ENCODE data around the gene KRT34. TPM values are rescaled to one million over a fixed set of nuclear protein-coding genes. Genes with fewer than 3 reads are reported as not detected.
A peak's percentile ranks its signal among the peaks of the same experiment; 100 is the strongest.

The KRT34 gene
- polyA plus RNA-seq, 4 donors = not detected

GRCh38 chr17:41338961-41339485 is 43.1 kb downstream of the KRT34 start:
- WGBS, 3 donors = 45 to 57% (median 45%) methylated on average over 5 of the region's 5 CpGs
- no peaks in the 10 kb centered on the region for H3K4me1 ChIP-seq (ENCODE audit: control insufficient read depth in 3 of 3, insufficient read depth in 2 of 3, low read depth in 1 of 3, low read length in 2 of 3)
- H3K27ac ChIP-seq (ENCODE audit: low read depth in 1 of 3, low read length in 2 of 3) = no peak overlapping the region
- peaks cover 0 to 2% (median 0%) of the 10 kb centered on the region in 3 donors for H3K27me3 ChIP-seq (ENCODE audit: control insufficient read depth in 3 of 3, insufficient read depth in 3 of 3, low read length in 3 of 3)
- FAIRE-seq (no peak), DNase-seq (no peak)
- H3K9me3 ChIP-seq (ENCODE audit: control insufficient read depth in 2 of 2, insufficient read depth in 1 of 2, low read depth in 1 of 2, low read length in 1 of 2) = peaks cover 0 to 7% of the 10 kb centered on the region in 2 donors
- H3K36me3 ChIP-seq (ENCODE audit: control insufficient read depth in 3 of 3, insufficient read depth in 2 of 3, low read depth in 1 of 3, low read length in 3 of 3) = no peaks in the 10 kb centered on the region
- H3K4me3 ChIP-seq (ENCODE audit: low read depth in 1 of 3, low read length in 3 of 3) = no peak overlapping the region

- Histone ChIP-seq H3K27me3 (ENCODE audit: control insufficient read depth in 3 of 3, insufficient read depth in 3 of 3, low read length in 3 of 3) (peaks cover 0 to 2% (median 0%) of the 10 kb centered on the region in 3 donors), H3K9me3 (ENCODE audit: control insufficient read depth in 2 of 2, insufficient read depth in 1 of 2, low read depth in 1 of 2, low read length in 1 of 2) (no peaks in the 10 kb centered on the region), H3K36me3 (ENCODE audit: control insufficient read depth in 3 of 3, insufficient read depth in 2 of 3, low read depth in 1 of 3, low read length in 3 of 3) (no peaks in the 10 kb centered on the region), H3K4me1 (ENCODE audit: control insufficient read depth in 3 of 3, insufficient read depth in 2 of 3, low read depth in 1 of 3, low read length in 2 of 3) (no peaks in the 10 kb centered on the region), H3K27ac (ENCODE audit: low read depth in 1 of 3, low read length in 2 of 3) (no peak overlapping the region), H3K4me3 (ENCODE audit: low read depth in 1 of 3, low read length in 3 of 3) (no peak overlapping the region)
- DNase-seq (no peak), FAIRE-seq (no peak)
- 89 to 100% (median 92%) methylated on average over 1 of the region's 1 CpG for WGBS, 3 donors
Observed at GRCh38 chr17:41335747-41336146, 46.4 kb downstream of the KRT34 start.

- no peaks in the 10 kb centered on the region for H3K36me3 ChIP-seq (ENCODE audit: control insufficient read depth in 3 of 3, insufficient read depth in 2 of 3, low read depth in 1 of 3, low read length in 3 of 3)
- H3K4me3 ChIP-seq (ENCODE audit: low read depth in 1 of 3, low read length in 3 of 3) = no peak overlapping the region
- H3K27me3 ChIP-seq (ENCODE audit: control insufficient read depth in 3 of 3, insufficient read depth in 3 of 3, low read length in 3 of 3) = peaks cover 0 to 2% (median 0%) of the 10 kb centered on the region in 3 donors
- no peak for DNase-seq
- H3K9me3 ChIP-seq (ENCODE audit: control insufficient read depth in 2 of 2, insufficient read depth in 1 of 2, low read depth in 1 of 2, low read length in 1 of 2) = no peaks in the 10 kb centered on the region
- FAIRE-seq = no peak
- no peak overlapping the region for H3K27ac ChIP-seq (ENCODE audit: low read depth in 1 of 3, low read length in 2 of 3)
- whole genome bisulfite sequencing, 3 donors = 72 to 76% (median 72%) methylated on average over 6 of the region's 6 CpGs
- H3K4me1 ChIP-seq (ENCODE audit: control insufficient read depth in 3 of 3, insufficient read depth in 2 of 3, low read depth in 1 of 3, low read length in 2 of 3) = no peaks in the 10 kb centered on the region
Observed at GRCh38 chr17:41334385-41335305, 47.5 kb downstream of the KRT34 start.

- H3K4me3 ChIP-seq (ENCODE audit: low read depth in 1 of 3, low read length in 3 of 3) = no peak overlapping the region
- no peak for FAIRE-seq
- H3K27me3 ChIP-seq (ENCODE audit: control insufficient read depth in 3 of 3, insufficient read depth in 3 of 3, low read length in 3 of 3) = peaks cover 0 to 2% (median 0%) of the 10 kb centered on the region in 3 donors
- H3K4me1 ChIP-seq (ENCODE audit: control insufficient read depth in 3 of 3, insufficient read depth in 2 of 3, low read depth in 1 of 3, low read length in 2 of 3) = no peaks in the 10 kb centered on the region
- H3K27ac ChIP-seq (ENCODE audit: low read depth in 1 of 3, low read length in 2 of 3) = no peak overlapping the region
- DNase-seq = no peak
- 89 to 95% (median 91%) methylated on average over 3 of the region's 3 CpGs for WGBS, 3 donors
- no peaks in the 10 kb centered on the region for H3K36me3 ChIP-seq (ENCODE audit: control insufficient read depth in 3 of 3, insufficient read depth in 2 of 3, low read depth in 1 of 3, low read length in 3 of 3)
- no peaks in the 10 kb centered on the region for H3K9me3 ChIP-seq (ENCODE audit: control insufficient read depth in 2 of 2, insufficient read depth in 1 of 2, low read depth in 1 of 2, low read length in 1 of 2)
Observed at GRCh38 chr17:41333836-41334235, 48.3 kb downstream of the KRT34 start.

- WGBS, 3 donors = 95 to 97% (median 96%) methylated on average over 5 of the region's 5 CpGs
- no peak for FAIRE-seq
- no peaks in the 10 kb centered on the region for H3K9me3 ChIP-seq (ENCODE audit: control insufficient read depth in 2 of 2, insufficient read depth in 1 of 2, low read depth in 1 of 2, low read length in 1 of 2)
Observed at GRCh38 chr17:41333098-41333497, 49.0 kb downstream of the KRT34 start.

GRCh38 chr17:41332239-41332638 is 49.9 kb downstream of the KRT34 start:
- H3K9me3 ChIP-seq (ENCODE audit: control insufficient read depth in 2 of 2, insufficient read depth in 1 of 2, low read depth in 1 of 2, low read length in 1 of 2) = no peaks in the 10 kb centered on the region
- no peaks in the 10 kb centered on the region for H3K36me3 ChIP-seq (ENCODE audit: control insufficient read depth in 3 of 3, insufficient read depth in 2 of 3, low read depth in 1 of 3, low read length in 3 of 3)
- FAIRE-seq (no peak), DNase-seq (no peak)
- no peaks in the 10 kb centered on the region for H3K4me1 ChIP-seq (ENCODE audit: control insufficient read depth in 3 of 3, insufficient read depth in 2 of 3, low read depth in 1 of 3, low read length in 2 of 3)
- WGBS, 3 donors = 62 to 82% (median 72%) methylated on average over 2 of the region's 2 CpGs
- no peak overlapping the region for H3K4me3 ChIP-seq (ENCODE audit: low read depth in 1 of 3, low read length in 3 of 3)
- no peak overlapping the region for H3K27ac ChIP-seq (ENCODE audit: low read depth in 1 of 3, low read length in 2 of 3)
- H3K27me3 ChIP-seq (ENCODE audit: control insufficient read depth in 3 of 3, insufficient read depth in 3 of 3, low read length in 3 of 3) = peaks cover 0 to 2% (median 0%) of the 10 kb centered on the region in 3 donors

More at GRCh38 chr17:41333098-41333497, 49.0 kb downstream of the KRT34 start:
- Histone ChIP-seq H3K27ac (ENCODE audit: low read depth in 1 of 3, low read length in 2 of 3) (no peak overlapping the region), H3K27me3 (ENCODE audit: control insufficient read depth in 3 of 3, insufficient read depth in 3 of 3, low read length in 3 of 3) (peaks cover 0 to 2% (median 0%) of the 10 kb centered on the region in 3 donors), H3K4me1 (ENCODE audit: control insufficient read depth in 3 of 3, insufficient read depth in 2 of 3, low read depth in 1 of 3, low read length in 2 of 3) (no peaks in the 10 kb centered on the region), H3K36me3 (ENCODE audit: control insufficient read depth in 3 of 3, insufficient read depth in 2 of 3, low read depth in 1 of 3, low read length in 3 of 3) (no peaks in the 10 kb centered on the region), H3K4me3 (ENCODE audit: low read depth in 1 of 3, low read length in 3 of 3) (no peak overlapping the region)
- DNase-seq = no peak

- Histone ChIP-seq H3K4me1 (ENCODE audit: control insufficient read depth in 3 of 3, insufficient read depth in 2 of 3, low read depth in 1 of 3, low read length in 2 of 3) (no peaks in the 10 kb centered on the region), H3K36me3 (ENCODE audit: control insufficient read depth in 3 of 3, insufficient read depth in 2 of 3, low read depth in 1 of 3, low read length in 3 of 3) (no peaks in the 10 kb centered on the region), H3K9me3 (ENCODE audit: control insufficient read depth in 2 of 2, insufficient read depth in 1 of 2, low read depth in 1 of 2, low read length in 1 of 2) (no peaks in the 10 kb centered on the region), H3K4me3 (ENCODE audit: low read depth in 1 of 3, low read length in 3 of 3) (no peak overlapping the region), H3K27ac (ENCODE audit: low read depth in 1 of 3, low read length in 2 of 3) (no peak overlapping the region), H3K27me3 (ENCODE audit: control insufficient read depth in 3 of 3, insufficient read depth in 3 of 3, low read length in 3 of 3) (peaks cover 0 to 2% (median 0%) of the 10 kb centered on the region in 3 donors)
- FAIRE-seq = no peak
- no peak for DNase-seq
- 75 to 83% (median 76%) methylated on average over 7 of the region's 7 CpGs for WGBS, 3 donors
Observed at GRCh38 chr17:41331606-41332005, 50.5 kb downstream of the KRT34 start.

- Histone ChIP-seq H3K9me3 (ENCODE audit: control insufficient read depth in 2 of 2, insufficient read depth in 1 of 2, low read depth in 1 of 2, low read length in 1 of 2) (no peaks in the 10 kb centered on the region), H3K27me3 (ENCODE audit: control insufficient read depth in 3 of 3, insufficient read depth in 3 of 3, low read length in 3 of 3) (no peaks in the 10 kb centered on the region), H3K4me3 (ENCODE audit: low read depth in 1 of 3, low read length in 3 of 3) (no peak overlapping the region), H3K36me3 (ENCODE audit: control insufficient read depth in 3 of 3, insufficient read depth in 2 of 3, low read depth in 1 of 3, low read length in 3 of 3) (no peaks in the 10 kb centered on the region), H3K4me1 (ENCODE audit: control insufficient read depth in 3 of 3, insufficient read depth in 2 of 3, low read depth in 1 of 3, low read length in 2 of 3) (no peaks in the 10 kb centered on the region), H3K27ac (ENCODE audit: low read depth in 1 of 3, low read length in 2 of 3) (no peak overlapping the region)
- WGBS, 3 donors = 52 to 58% (median 53%) methylated on average over 13 of the region's 13 CpGs
- FAIRE-seq (no peak), DNase-seq (peak; percentile 46 to 53)
Observed at GRCh38 chr17:41329279-41329948, 52.7 kb downstream of the KRT34 start.

Data from small intestine (tissue), 7 donors.